Spleen (tissue), 7 donors: ENCODE data around the gene IPCEF1.

Source experiments
- POLR2A ChIP-seq, 3 donors: fragments of 450-650 bp; IDR thresholded peaks; one replicate each; pipeline ENCODE4 v1.5.1; 2017; ENCODE audit warnings: antibody characterized with exemption in 3 of 3, mild to moderate bottlenecking in 1 of 3
- POLR2AphosphoS5 ChIP-seq, 3 donors: sonication (generic); formaldehyde crosslinking; IDR thresholded peaks; one replicate each; pipeline ENCODE4 v1.5.1; 2017; ENCODE audit warnings: antibody characterized with exemption in 3 of 3
- TF ChIP-seq, protein P1 (sequence below), 11 experiments: fragments of 200-600 bp in 7 of 11; fragments of 450-650 bp in 4 of 11; sonication (generic) in 4 of 11; IDR thresholded peaks in 8 of 11; conservative IDR thresholded peaks in 3 of 11; 1 replicate in 7 of 11; 2 replicates in 4 of 11; pipeline versions ENCODE4 v1.4.0 to v1.8.0; 2016 to 2021; ENCODE audit warnings: antibody characterized with exemption in 11 of 11, inconsistent platforms in 4 of 11, mild to moderate bottlenecking in 1 of 11
- donor health status: DM: no; HTN: no; CAD: no; lungs with moderate emphysema.
- donor health status: DM: no; HTN: no; CAD: no.
- donor health status: DM: no; HTN: no; CAD: no.

DNA sequence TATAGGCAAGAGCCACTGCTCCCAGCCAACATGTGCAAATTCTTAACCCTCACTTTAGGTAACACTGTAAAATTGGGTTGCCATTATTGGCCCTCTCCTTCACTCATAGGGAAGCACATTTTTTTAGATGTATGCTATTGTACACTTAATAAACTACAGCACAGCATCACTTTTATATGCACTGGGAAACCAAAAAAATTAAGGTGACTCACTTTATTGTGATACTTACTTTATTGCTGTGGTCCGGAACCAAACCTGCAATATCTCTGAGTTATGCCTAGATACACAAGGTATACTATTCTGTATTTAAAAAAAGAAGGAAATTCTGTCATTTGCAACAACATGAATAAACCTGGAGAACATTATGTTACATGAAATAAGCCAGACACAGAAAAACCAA is 40.5 kb downstream of the IPCEF1 start:
- TF ChIP-seq, protein P1, sequence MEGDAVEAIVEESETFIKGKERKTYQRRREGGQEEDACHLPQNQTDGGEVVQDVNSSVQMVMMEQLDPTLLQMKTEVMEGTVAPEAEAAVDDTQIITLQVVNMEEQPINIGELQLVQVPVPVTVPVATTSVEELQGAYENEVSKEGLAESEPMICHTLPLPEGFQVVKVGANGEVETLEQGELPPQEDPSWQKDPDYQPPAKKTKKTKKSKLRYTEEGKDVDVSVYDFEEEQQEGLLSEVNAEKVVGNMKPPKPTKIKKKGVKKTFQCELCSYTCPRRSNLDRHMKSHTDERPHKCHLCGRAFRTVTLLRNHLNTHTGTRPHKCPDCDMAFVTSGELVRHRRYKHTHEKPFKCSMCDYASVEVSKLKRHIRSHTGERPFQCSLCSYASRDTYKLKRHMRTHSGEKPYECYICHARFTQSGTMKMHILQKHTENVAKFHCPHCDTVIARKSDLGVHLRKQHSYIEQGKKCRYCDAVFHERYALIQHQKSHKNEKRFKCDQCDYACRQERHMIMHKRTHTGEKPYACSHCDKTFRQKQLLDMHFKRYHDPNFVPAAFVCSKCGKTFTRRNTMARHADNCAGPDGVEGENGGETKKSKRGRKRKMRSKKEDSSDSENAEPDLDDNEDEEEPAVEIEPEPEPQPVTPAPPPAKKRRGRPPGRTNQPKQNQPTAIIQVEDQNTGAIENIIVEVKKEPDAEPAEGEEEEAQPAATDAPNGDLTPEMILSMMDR (IDR thresholded peaks at IDR 0.05 in 8 of 11, conservative IDR thresholded peaks at IDR 0.05 in 3 of 11), result no peak
- TF ChIP-seq POLR2AphosphoS5 (IDR thresholded peaks at IDR 0.05) (no peak), POLR2A (IDR thresholded peaks at IDR 0.05) (no peak)
